Skin epidermis (tissue), 12 donors: ENCODE results near the gene CACNA1E.

Experiments used
- H3K27ac ChIP-seq, 21 experiments: fragments of 200-600 bp; sonication (generic) in 11 of 21; one replicate each; pipeline ENCODE4 v1.5.0; 2020; ENCODE audit warnings: mild to moderate bottlenecking in 3 of 21, inconsistent platforms in 2 of 21, moderate library complexity in 2 of 21
- H3K4me3 ChIP-seq, 7 experiments: fragments of 200-600 bp; sonication (generic) in 2 of 7; one replicate each; pipeline ENCODE4 v1.5.0; 2020; ENCODE audit warnings: inconsistent platforms in 2 of 7, mild to moderate bottlenecking in 2 of 7, moderate library complexity in 1 of 7

CACNA1E gene

DNA sequence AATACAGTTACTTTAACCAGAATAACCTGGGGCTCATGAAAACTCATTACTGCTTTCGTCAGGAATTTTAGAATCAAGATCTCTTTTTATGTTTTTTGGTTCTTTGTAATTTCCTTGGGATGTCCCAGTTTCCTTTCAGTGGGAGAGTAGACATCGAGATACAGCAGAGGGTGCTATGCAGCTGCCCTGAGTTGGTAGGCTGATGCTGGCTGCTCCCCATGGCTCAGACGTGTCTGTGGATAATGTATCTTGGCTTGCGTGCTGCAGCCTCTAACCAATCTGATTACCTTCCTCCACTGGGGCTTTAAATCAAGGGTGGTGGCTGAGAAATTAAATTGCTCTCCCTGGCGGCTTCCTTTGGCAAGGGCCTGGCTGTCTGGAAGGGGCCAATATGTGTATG is 253.7 kb downstream of the CACNA1E start:
- Histone ChIP-seq H3K27ac (no peak overlapping the region), H3K4me3 (no peak overlapping the region)

DNA sequence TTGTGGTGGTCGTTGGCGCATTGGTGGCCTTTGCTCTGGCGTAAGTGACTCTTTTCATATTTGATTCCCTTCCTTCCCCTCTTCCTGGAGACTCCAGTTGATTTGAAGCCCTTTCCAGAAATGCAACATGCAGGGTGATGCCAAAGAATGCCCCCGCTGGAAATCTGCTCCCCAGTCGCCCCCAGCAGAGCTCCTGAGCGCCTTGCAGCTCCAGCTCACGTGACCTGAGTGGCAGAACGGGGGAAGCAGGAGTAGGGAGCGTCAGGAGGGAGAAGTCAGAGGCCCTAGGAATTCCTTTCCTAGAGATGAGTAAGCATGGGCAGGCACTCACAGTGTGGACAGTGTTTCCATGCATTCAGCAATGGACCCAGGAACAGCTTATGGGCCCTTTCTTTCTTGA is 255.9 kb downstream of the CACNA1E start:
- Histone ChIP-seq H3K27ac (no peak overlapping the region), H3K4me3 (no peak overlapping the region)

DNA sequence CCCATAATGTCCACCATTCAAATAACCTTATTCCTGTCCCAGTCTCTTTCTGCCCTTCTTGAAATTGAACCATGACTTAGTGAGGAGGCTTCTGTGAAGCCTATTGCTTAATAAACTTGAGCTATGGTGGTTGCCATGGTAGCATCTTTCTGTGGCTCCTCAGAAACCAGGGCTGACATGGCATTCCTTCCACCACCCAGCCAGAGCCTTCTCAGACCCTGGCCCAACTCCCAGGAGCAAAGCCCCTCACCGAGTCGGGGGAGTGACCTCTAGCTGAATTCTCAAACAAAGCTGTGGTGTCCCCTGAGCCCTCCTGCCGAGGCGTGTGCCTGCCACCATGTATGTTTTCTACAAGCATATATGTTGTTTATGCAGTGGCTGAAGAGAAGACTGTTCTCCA is 259.1 kb downstream of the CACNA1E start:
- Histone ChIP-seq H3K4me3 (no peak overlapping the region), H3K27ac (no peak overlapping the region)

DNA sequence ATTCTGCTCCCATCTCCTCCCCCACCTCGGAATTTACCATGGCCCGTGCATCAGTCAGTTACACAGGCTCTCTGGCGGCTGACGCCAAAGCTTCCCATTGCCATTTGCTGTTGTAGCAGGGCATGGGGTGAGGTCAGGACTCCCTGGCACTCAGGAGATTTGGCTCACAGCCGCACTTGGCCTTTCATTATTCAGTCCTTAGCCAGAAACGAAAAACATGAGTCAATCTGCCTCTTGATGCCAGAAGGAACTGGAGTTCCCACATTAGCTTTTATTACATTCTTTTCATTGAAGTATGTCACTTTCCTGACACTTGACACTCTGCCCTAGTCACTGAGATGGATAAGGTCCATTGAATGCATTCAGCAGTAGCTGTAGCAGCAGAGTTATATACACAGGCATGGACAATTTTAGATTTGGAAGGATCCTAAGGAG is 260.6 kb downstream of the CACNA1E start:
- H3K27ac ChIP-seq, result no peak overlapping the region

GRCh38 chr1:181746224-181746623 is 262.9 kb downstream of the CACNA1E start:
- Histone ChIP-seq H3K27ac (no peak overlapping the region), H3K4me3 (no peak overlapping the region)

More for the DNA sequence above, 260.6 kb downstream of the CACNA1E start:
- no peak overlapping the region for H3K4me3 ChIP-seq

DNA sequence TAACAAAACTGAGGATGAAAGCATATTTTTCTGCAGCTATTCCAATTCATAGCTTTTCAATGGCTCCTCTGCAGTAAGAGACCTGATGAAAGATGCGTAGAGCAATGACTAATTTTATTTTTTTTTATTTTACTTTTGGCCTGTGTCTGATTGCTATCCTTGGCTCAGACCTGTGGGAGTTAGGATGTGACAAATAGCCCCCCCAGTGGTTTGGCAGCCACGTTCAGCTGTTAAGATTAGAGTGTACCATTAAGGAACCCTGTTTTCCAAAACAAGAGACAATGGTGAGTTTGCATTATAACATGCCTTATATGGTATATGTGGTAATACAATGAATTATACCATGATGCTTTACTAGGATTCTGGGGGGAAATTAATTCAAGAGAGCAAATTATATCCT is 264.7 kb downstream of the CACNA1E start:
- Histone ChIP-seq H3K4me3 (no peak overlapping the region), H3K27ac (no peak overlapping the region)

- Histone ChIP-seq H3K27ac (no peak overlapping the region), H3K4me3 (no peak overlapping the region)
These were observed 270.8 kb downstream of the CACNA1E start for GRCh38 chr1:181754103-181754502.

DNA sequence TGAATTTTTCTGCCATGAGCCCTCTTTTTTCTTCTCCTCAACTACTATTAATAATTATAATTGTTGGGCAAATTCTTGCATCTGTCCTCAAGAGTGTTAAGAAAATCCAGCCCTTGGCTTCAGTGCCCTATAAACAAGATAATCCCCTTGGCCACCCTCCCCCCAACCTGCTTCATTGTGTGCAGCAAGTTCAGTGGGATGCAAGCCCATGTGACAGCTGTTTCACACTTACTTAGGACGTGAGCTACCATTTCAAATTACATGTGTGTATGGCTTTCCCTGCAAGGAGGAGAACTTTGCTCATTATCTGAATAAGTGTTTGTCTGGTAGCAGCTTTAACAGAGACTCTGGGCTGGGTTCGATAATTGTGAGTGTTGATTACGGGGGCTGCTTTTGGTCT is 276.2 kb downstream of the CACNA1E start:
- H3K27ac ChIP-seq, result no peak overlapping the region

GRCh38 chr1:181763736-181764135 is 280.4 kb downstream of the CACNA1E start:
- H3K27ac ChIP-seq, result no peak overlapping the region
- no peak overlapping the region for H3K4me3 ChIP-seq

More for the DNA sequence above, 276.2 kb downstream of the CACNA1E start:
- no peak overlapping the region for H3K4me3 ChIP-seq

DNA sequence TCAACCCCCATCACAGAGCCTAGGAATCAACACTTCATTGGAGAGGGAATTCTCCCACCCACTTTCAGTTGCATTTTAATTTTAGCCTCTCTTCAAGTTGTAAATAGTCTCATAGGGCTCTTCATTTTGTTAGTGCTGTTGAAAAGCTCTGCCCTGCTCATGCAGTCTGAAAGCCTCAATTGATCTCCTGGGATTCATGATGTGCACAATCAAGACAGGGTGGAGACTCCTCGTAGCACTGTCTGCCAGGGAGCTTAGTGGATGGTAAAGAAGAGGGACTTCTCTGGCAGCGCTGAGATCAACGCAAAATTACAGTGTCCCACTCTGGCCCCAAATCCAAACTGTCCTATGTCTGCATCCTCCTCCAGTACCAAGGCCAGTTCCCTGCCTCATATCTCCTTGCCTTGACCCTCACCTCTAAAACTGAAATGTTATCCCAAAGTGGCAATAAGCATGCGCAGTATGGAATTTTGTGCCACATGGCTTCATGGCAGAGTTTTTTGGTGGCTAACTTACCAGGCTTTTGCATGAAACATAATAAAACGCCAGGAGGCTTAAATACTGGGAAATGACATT is 282.2 kb downstream of the CACNA1E start:
- Histone ChIP-seq H3K4me3 (no peak overlapping the region), H3K27ac (no peak overlapping the region)

DNA sequence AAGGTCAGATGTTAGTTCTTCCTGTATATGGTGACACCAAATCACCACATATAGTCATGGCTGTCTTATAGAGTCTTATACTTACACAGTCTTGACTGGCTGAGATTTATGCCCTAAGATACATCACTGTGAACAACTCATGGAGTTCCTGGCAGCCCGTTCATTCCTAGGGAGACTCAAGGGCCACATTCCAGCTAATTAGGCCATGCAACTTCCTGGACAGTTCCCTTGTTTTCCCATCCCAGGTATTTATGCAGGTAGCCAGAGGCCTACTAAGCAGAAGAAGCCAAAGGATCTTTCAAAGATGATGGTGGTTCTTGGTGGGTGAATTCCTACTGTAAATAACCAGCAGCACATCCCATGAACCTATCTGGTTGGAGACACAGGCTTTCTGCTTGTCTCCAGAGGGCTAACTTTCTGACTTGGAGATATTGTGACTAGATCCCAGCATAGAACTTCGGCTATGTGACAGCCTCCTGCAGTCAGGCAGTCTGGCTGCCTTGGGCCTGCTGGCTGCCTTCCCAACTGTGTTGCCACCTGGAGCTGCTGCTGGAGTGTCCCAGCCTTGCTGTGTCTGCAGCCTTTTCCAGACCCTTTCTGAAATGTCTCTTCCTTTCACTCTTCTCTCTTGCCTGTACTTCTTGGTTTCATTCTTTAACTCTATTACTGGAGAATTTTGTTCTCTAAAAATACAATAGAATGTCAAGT is 283.8 kb downstream of the CACNA1E start:
- H3K4me3 ChIP-seq, result no peak overlapping the region
- H3K27ac ChIP-seq, result no peak overlapping the region

GRCh38 chr1:181768211-181768929 is 285.1 kb downstream of the CACNA1E start:
- no peak overlapping the region for H3K4me3 ChIP-seq

GRCh38 chr1:181768930-181769280 is 285.6 kb downstream of the CACNA1E start:
- peak overlapping the region in 2 of 21 experiments; percentile 1 to 13 for H3K27ac ChIP-seq

More at GRCh38 chr1:181768211-181768929, 285.1 kb downstream of the CACNA1E start:
- H3K27ac ChIP-seq, result peak overlapping the region in 2 of 21 experiments; percentile 1 to 13

GRCh38 chr1:181769846-181770245 is 286.5 kb downstream of the CACNA1E start:
- H3K4me3 ChIP-seq, result no peak overlapping the region
- no peak overlapping the region for H3K27ac ChIP-seq

More at GRCh38 chr1:181768930-181769280, 285.6 kb downstream of the CACNA1E start:
- no peak overlapping the region for H3K4me3 ChIP-seq

- no peak overlapping the region for H3K4me3 ChIP-seq
- H3K27ac ChIP-seq, result no peak overlapping the region
These were observed 289.4 kb downstream of the CACNA1E start for GRCh38 chr1:181772714-181773113.

GRCh38 chr1:181776044-181776443 is 292.7 kb downstream of the CACNA1E start:
- no peak overlapping the region for H3K4me3 ChIP-seq
- no peak overlapping the region for H3K27ac ChIP-seq

DNA sequence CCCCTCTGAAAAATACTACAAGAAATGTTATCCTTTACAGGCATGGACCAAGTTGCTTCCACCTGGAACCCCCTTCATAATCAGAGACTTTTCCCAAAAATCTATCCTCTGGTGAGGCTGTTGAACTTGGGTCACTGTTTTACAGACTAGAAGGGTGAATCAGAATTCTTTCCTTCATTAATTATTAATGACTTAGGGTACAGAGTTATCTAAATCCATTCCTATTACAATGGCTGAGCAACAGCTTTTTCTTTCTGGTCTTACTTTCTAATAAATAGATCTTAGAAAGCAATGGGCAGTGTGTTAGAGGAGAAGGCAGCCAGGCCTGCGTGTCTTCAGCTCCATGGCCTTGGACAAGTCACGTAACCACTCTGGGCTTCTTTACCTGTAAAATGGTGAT is 294.0 kb downstream of the CACNA1E start:
- Histone ChIP-seq H3K27ac (no peak overlapping the region), H3K4me3 (no peak overlapping the region)

GRCh38 chr1:181777812-181778211 is 294.5 kb downstream of the CACNA1E start:
- Histone ChIP-seq H3K27ac (no peak overlapping the region), H3K4me3 (no peak overlapping the region)

GRCh38 chr1:181778640-181779260 is 295.4 kb downstream of the CACNA1E start:
- no peak overlapping the region for H3K4me3 ChIP-seq
- no peak overlapping the region for H3K27ac ChIP-seq

DNA sequence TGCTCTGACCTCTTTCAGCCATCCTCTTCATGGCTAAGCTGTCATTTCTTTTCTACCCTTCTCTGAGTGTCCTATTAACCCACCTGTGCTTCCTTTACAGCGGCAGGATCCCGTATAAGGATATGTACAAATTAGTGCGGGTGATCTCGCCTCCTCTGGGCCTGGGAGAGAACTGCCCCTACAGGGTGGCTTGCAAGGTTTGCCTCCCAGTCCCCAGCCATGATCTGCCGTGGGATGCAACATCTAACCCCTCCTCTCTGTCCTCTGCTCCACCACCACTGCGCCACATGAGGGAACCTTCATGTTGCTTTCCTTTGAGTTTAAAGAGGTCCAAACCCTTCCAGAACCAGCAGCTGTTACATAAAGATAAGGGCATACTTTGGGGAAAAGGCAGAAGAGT is 296.0 kb downstream of the CACNA1E start:
- Histone ChIP-seq H3K27ac (no peak overlapping the region), H3K4me3 (no peak overlapping the region)

DNA sequence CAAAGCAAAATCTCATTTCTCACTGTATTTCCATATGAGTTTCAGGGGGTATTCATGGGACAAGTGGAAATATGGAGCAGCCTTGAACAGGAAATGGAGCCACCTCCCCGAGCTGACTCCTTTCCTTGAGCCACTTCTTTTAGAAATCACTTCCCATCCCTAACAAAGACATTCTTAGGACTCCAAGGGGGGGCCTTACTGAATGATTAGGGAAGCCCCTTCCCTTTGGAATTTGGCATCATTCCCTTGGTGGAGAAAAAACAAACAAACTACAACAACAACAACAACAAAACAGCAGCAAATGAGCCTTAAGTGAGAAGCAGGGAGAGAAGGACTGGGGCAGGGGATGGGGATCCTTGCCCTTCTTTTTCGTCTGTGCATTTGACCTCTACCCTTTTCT is 299.9 kb downstream of the CACNA1E start:
- Histone ChIP-seq H3K27ac (no peak overlapping the region), H3K4me3 (no peak overlapping the region)
